ENCODE results near the gene ZSCAN5B. TPM values are rescaled to one million over a fixed set of nuclear protein-coding genes. Genes with fewer than 3 reads are reported as not detected.

Gene ZSCAN5B
- total and polyA plus RNA-seq, 2 of the 8 experiments (the other 6 are each of a cell fraction or from before 2014, with no cell fraction given) = not detected

- CTCF ChIA-PET (ENCODE audit: partially characterized antibody) = interaction anchor here (1.1 kb wide), 2 partner anchors 24 to 67 kb away, joined by 3 to 5 read pairs; no protein-coding TSS in a partner anchor
- WGBS, 2 experiments (ENCODE audit: extremely low coverage in 1 of 2, insufficient coverage in 1 of 2, insufficient read length in 1 of 2, insufficient replicate concordance in 2 of 2, low coverage in 1 of 2, low lambda C conversion rate in 2 of 2, missing lambda C conversion rate in 1 of 2) = 95% methylated on average over 15 of the region's 15 CpGs; no CpG with 5 or more reads in 1 of the 2 experiments
- peaks cover 3 to 18% of the 10 kb centered on the region in 2 experiments for H4K20me1 ChIP-seq (replicated peaks in 1 of 2; ENCODE audit: control insufficient read depth in 1 of 2, insufficient read depth in 2 of 2, low read length in 2 of 2)
- H2BK20ac ChIP-seq (ENCODE audit: low read length) = no peak overlapping the region
- H3K14ac ChIP-seq (ENCODE audit: insufficient read length) = no peak overlapping the region
- H2BK5ac ChIP-seq (ENCODE audit: low read depth, low read length) = no peak overlapping the region
- H3K4me2 ChIP-seq (ENCODE audit: insufficient read depth in 1 of 2, low read depth in 2 of 2, low read length in 2 of 2) = no peak overlapping the region
- H3K18ac ChIP-seq (ENCODE audit: extremely low read depth, low read length) = no peak overlapping the region
- peaks cover 11% of the 10 kb centered on the region for H3K79me1 ChIP-seq (ENCODE audit: low read depth, low read length)
- no peak overlapping the region for H3K27ac ChIP-seq (ENCODE audit: low read depth, low read length)
- no peak overlapping the region for H4K5ac ChIP-seq (ENCODE audit: insufficient read length, low read depth, low read length)
- H3K4me3 ChIP-seq (ENCODE audit: extremely low read depth in 1 of 4, insufficient read depth in 2 of 4, low read depth in 3 of 4, low read length in 4 of 4) = no peak overlapping the region
- no peak overlapping the region for H4K8ac ChIP-seq (ENCODE audit: extremely low read depth, insufficient read depth, low read length)
- no peak overlapping the region for H3K9ac ChIP-seq (replicated peaks in 1 of 4; ENCODE audit: extremely low read depth in 1 of 4, low read depth in 3 of 4, low read length in 3 of 4)
- H3K79me2 ChIP-seq (ENCODE audit: control insufficient read depth in 1 of 2, insufficient read depth in 2 of 2, low read length in 2 of 2) = peaks cover 0 to 28% of the 10 kb centered on the region in 2 experiments; a peak in 2 of 4 replicates
- H2BK120ac ChIP-seq (replicated peaks; ENCODE audit: low read depth, low read length) = no peak overlapping the region
- H3K4ac ChIP-seq (replicated peaks; ENCODE audit: insufficient read length, low read depth, low read length) = no peak overlapping the region
- TF ChIP-seq RNF2 (IDR thresholded peaks at IDR 0.05; ENCODE audit: borderline replicate concordance, low read depth, low read length, missing control alignments, poor library complexity, severe bottlenecking) (no peak), ZNF274 (IDR thresholded peaks at IDR 0.05; ENCODE audit: borderline replicate concordance, extremely low read depth, low read length) (no peak), RXRA (IDR thresholded peaks at IDR 0.05; ENCODE audit: insufficient read depth, low read depth, low read length) (no peak), TCF12 (IDR thresholded peaks at IDR 0.05; ENCODE audit: low read depth, low read length) (no peak), CHD1 (IDR thresholded peaks at IDR 0.05; ENCODE audit: low read depth, low read length) (no peak)
- H2BK15ac ChIP-seq (ENCODE audit: low read length) = no peak overlapping the region
- no peaks in the 10 kb centered on the region for H3K27me3 ChIP-seq (replicated peaks in 1 of 4; ENCODE audit: control insufficient read depth in 3 of 4, extremely low read depth in 1 of 4, insufficient read depth in 3 of 4, low read length in 3 of 4)
- H3K36me3 ChIP-seq (ENCODE audit: control insufficient read depth in 2 of 4, insufficient read depth in 4 of 4, low read length in 3 of 4) = peaks cover 0 to 22% (median 7%) of the 10 kb centered on the region in 4 experiments; a peak in 5 of 8 replicates
- POLR2A ChIA-PET (ENCODE audit: partially characterized antibody) = interaction anchor here (0.7 to 1.8 kb wide), 3 partner anchors 10 to 42 kb away, joined by 3 to 5 read pairs (median 4); no protein-coding TSS in a partner anchor
- no peak for FAIRE-seq
- no peaks in the 10 kb centered on the region for H3K23me2 ChIP-seq (ENCODE audit: low read depth, low read length)
- H2AFZ ChIP-seq (ENCODE audit: low read length) = no peak overlapping the region
- H3K56ac ChIP-seq (replicated peaks; ENCODE audit: insufficient read length, low read depth, low read length) = no peak overlapping the region
- H2AK5ac ChIP-seq (ENCODE audit: low read depth, low read length) = no peak overlapping the region
- H3K4me1 ChIP-seq (replicated peaks in 1 of 4; ENCODE audit: control insufficient read depth in 3 of 4, insufficient read depth in 4 of 4, low read length in 3 of 4) = peaks cover under 1 to 4% (median 3%) of the 10 kb centered on the region in 4 experiments; a peak in 4 of 7 replicates
- no peak overlapping the region for H4K91ac ChIP-seq (replicated peaks; ENCODE audit: insufficient read length, low read length)
- H3K23ac ChIP-seq (ENCODE audit: insufficient read length) = no peak overlapping the region
- no peaks in the 10 kb centered on the region for H3K9me3 ChIP-seq (ENCODE audit: insufficient read depth in 2 of 2, low read depth in 1 of 2, low read length in 1 of 2)
- no peak for DNase-seq (ENCODE audit: low read depth in 1 of 2, low spot score in 2 of 2)
- H2BK12ac ChIP-seq (ENCODE audit: low read depth, low read length) = no peak overlapping the region
Measured at GRCh38 chr19:56148096-56148495, 49.5 kb downstream of the ZSCAN5B start.

Measured in H1 (cell line).